HFF-Myc (cell line): Measurements from ENCODE around the gene TYW5.

Source experiments
- DNase-seq: peaks from one replicate; pipeline ENCODE4 v3.0.0-alpha.2; 2011; ENCODE audit warnings: low read depth; ENCODE audit errors: extremely low read depth
- H3K4me3 ChIP-seq: replicated peaks from 2 replicates; pipeline ENCODE4 v1.5.1; 2011; ENCODE audit warnings: low read depth, mild to moderate bottlenecking, control low read depth, low read length
- CTCF ChIP-seq: IDR thresholded peaks from 2 replicates; pipeline ENCODE4 v1.5.1; 2012; ENCODE audit warnings: mild to moderate bottlenecking, low read depth, low read length, control low read depth; ENCODE audit errors: missing control alignments

The TYW5 gene

DNA sequence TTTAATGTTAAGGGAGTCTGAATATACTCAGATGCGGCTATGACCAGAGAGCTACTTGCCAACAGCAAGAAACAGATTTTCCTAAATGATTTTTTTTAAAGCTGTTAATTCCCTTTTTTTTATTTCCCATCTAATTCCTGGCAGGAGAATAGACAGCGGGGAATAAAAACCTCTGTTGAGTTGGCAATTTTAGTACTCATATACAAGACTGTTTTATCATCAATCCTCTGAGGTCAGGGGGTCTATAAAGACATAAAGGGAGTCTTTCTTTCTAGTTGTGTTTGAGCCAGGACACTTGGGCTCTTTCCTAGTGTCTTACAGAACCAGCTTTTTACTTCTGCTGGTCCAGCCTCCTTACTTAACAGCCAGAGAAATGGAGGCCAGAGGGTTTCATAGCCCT, 29.5 kb upstream of the TYW5 start:
- H3K4me3 ChIP-seq = no peak overlapping the region
- no peak for TF ChIP-seq CTCF
- no peak for DNase-seq

DNA sequence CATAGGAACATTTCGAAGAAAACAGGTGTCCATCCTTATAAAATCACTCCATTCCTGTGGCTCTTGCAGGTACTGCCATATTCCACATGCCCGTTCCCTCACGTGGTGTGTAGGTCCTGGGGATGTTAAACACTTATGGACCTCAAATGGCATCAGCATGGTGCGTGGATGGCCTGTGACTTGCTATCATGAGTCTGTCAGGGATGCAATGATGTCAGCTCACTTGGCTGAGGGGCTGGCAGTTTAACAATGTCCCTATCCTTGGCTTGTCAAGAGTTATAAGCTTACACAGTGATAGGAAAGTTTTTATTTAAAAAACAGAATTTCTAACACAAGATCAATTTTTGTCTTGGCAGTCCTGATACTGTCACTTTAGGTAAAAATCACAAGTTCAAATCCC, 28.9 kb upstream of the TYW5 start:
- TF ChIP-seq CTCF = no peak
- DNase-seq = no peak
- H3K4me3 ChIP-seq = no peak overlapping the region

- no peak overlapping the region for H3K4me3 ChIP-seq
- no peak for TF ChIP-seq CTCF
- DNase-seq = no peak
Measured at GRCh38 chr2:199983534-199983933, 28.2 kb upstream of the TYW5 start.

DNA sequence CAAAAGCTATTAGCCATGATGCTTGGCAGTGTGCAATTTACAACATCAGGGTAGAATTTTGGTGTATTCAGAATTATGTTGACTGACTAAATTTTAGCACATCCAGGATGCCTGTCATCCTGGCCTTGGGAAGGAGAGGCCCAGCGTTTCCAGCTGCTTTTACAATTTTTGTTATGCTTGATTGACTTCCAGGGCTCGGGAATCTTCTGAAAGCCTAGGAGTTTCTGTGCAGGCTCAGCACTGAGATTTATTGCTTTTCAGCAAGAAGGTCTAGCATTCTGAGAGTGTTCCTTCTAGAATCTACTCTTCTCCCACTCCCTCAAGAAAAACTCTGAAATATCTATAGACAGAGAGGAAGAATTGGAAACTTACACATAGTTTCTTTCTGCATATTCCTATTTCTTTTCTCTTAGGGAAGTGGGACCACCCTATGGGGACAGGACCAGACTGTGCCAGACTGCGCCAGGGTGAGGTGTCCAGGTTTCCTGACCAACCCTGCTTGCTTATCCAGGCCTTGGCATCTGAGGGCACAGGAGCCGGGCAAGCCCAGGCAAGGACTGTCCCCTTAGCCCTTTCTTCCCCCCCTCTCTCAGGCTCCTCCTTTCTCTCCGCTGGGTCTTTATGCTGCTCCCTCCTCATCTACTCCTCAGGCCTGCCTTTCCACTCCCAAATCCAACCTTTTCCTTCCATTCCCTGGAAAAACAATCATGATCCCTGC, 27.0 kb upstream of the TYW5 start:
- no peak for DNase-seq
- no peak for TF ChIP-seq CTCF
- no peak overlapping the region for H3K4me3 ChIP-seq

DNA sequence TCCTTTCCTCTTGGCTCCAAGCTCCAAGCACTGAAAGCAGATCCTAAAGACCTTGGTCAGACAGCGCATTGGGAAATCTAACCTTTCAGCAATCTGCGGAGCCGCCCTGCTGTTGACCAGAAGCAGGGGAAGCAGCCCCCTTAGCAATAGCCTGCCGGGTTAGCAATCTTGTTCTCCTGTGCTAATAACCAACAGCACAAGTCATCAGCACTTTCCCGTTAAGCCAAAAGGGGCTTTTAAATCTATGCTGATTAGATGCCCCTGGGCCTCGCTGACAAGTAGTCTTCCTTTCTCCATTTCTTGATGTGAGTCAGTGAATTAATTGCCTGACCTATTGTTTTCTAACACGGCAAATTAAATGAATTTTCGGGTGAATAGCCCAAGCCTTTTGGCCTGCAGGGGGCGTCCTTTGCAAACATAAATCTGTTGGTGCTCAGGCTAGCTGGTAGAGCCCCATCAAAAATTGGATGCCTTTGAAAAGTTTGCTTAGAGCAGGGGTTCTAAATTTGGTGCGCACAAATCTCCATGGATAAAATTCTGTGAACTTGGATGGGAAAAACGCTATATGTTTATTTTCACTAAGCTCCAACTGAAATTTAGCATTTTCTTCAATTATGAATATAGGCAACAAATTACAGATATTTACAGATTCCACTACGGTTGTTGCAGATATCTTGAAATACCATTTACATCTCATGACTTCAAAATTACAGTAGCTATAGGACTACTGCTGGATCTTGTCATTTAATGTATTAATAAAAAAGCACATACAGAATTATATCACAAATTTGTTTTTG, 24.7 kb upstream of the TYW5 start:
- peak; percentile 78 for TF ChIP-seq CTCF
- peak; percentile 63 for DNase-seq
- no peak overlapping the region for H3K4me3 ChIP-seq

DNA sequence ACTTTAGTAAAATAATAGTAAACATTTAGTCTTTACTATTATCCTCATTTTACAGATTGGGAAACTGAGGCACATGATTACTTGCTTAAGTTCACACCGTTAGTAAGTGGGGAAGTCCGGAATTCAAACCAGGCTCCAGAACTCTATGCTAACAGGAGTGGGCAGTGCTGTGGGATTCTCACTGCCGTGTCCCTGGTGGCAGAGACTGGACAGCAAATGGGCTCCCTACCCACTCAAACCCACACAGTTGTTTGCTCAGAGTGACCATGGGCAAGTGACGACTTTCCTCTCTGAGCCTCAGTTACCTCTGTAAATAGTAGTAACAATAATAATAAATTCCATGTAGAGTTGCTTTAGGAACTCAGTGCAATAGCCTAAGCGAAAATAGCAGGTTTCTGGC, 24.1 kb upstream of the TYW5 start:
- no peak for TF ChIP-seq CTCF
- no peak overlapping the region for H3K4me3 ChIP-seq
- no peak for DNase-seq

DNA sequence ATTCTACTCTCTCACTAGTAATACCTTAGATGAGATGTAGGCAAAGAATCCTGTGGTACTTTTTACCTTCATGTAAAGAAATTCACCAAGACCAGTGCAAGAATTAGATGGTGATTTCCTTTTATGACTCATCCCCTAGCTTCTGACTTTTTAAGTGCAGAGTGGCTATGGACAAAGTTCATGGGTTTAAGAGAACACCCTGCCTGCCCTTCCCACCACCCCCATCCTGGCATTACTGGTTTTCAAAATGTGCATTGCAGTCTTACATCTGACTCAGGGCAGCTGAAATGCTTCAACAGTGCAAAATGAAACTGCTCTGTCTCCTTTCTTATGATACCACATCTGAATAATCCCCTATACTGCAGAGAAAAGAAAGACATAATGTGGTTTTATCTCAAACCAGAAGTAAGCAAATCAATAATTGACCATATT, 22.7 kb upstream of the TYW5 start:
- no peak for TF ChIP-seq CTCF
- DNase-seq = no peak
- no peak overlapping the region for H3K4me3 ChIP-seq
